SW 1271 (cell line): ENCODE data around the gene RDH14.

Experiments
- DNase-seq, 2 experiments: peaks; one replicate each; lab custom pipeline; 2025; lab: John Stamatoyannopoulos, UW

RDH14 gene

DNA sequence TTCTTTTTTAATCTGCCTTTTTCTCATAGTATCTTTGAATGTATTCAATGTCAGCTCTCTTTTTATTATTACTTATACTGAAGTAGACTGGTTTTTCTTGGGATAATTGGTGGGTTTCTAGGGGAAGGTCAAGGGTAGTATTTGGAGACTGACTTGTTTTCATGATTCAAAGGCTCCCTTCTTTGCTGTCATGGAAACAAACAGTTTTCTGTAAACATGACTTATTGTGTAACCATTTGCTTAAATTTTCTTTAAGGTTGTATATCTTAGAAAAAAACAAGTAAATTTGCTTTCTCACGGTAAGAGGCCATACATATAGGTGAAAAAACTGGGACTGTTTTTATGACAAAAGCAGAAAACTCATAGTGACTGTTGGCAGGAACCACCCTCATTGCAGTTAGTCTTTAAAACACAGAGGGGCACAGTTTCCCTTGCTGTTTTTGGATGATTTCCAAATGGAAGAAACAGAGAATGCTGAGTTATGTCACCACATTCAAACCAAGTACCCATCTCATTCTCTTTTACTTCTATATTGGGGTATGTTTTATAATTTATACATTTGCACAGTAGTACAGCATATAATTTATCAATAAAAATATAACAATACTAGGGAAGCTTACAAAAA is 5.8 kb upstream of the RDH14 start:
- no peak for DNase-seq

GRCh38 chr2:18560797-18561085 is 288 bp upstream of the RDH14 start:
- DNase-seq: no peak

DNA sequence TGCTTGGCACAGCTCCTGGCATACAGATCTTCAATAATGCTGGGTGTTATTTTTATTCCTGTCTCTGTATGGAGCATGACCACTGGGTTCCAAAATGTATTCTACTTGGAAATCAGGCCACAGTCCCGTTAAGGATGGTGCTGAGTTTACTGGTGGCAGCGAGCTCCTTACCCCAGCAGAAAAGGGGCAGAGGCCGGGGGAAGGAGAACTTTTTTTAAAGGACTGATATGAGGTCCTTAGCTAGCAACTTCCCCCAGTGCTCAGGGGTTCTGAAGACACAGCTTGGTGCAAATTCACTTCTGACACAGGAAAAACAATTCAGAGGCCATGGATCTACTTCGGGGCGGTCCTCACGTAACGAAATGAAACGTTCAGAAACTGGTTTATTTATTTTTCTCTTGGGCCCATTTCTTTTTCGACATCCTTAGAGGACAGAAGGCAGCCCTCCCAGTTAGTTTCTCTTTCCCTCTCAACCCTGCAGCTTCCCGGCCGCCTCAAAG is 872 bp downstream of the RDH14 start:
- DNase-seq: no peak

- DNase-seq: no peak
These were observed 2.0 kb downstream of the RDH14 start for GRCh38 chr2:18558458-18558857.

DNA sequence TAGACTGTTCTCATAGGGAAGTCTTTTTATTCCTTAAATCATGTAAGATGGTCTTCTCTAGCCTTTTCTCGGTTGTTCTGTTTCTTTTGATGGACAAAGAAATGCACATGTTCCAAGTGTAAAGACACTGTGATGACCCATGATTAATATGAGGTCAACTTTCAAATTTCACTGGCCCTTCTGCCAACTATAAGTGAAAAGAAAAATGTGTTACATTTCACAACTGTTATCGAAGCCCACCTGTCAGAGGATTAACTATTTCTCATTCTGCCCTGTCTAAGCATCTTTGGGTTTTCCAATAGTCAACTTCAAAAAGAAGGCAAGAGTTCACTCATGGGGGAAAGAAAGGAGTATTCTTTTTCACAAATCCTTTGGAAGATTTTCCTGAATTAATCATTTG is 3.3 kb downstream of the RDH14 start:
- DNase-seq: no peak

GRCh38 chr2:18552351-18553077 is 7.9 kb downstream of the RDH14 start:
- DNase-seq: no peak

DNA sequence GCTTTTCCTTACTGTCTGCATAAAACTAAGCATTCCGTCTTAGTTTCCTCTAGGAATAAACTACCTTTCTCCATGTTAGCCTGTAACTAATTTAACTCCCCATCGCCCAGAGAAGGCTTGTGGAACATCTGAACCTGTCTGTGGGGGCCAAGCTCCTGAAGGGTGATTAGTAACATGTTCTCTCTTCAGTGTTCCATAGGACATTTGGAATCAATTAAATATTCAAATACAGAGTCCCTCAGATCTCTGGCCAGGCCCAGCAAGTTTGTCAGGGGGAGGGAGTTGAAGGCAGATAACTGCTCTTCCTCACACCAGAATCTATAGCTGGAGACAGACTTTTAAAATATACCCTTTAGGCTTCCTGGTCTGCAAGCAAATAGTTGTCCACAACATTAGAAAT is 8.8 kb downstream of the RDH14 start:
- no peak for DNase-seq

DNA sequence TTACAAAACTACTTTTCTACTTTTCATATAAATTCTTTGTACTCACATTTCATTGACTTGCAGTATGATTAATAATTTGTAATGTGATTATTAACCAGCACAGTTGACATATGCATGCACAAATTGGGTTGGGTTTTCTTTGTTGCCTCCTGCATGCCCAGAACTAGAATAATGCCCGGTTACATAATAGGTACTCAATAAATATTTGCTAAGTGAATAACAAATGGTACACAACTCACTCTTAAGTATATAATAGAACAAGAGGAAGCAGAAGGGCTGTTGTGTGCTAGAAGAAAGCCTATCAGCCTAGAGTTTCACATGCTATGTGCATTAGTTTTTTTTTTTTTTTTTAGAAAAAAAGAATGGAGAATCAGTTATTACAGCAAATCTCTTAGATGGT is 9.3 kb downstream of the RDH14 start:
- DNase-seq: no peak

DNA sequence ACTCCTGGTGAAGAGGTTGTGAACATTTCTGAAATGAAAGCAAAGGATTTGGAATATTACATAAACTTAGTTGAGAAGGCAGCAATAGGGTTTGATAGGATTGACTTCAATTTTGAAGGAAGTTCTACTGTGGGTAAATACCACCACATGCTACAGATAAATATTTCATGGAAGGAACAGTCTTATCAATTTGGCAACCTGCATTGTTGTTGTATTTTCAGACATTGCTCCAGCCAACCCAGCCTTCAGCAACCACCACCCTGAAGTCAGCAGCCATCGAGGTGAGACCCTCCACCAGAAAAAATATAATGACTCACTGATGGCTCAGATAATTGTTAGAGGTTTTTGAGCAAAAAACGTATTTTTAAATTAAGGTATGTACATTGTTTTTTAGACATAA is 10.0 kb downstream of the RDH14 start:
- no peak for DNase-seq

- no peak for DNase-seq
These were observed 11.4 kb downstream of the RDH14 start for GRCh38 chr2:18549083-18549482.

DNA sequence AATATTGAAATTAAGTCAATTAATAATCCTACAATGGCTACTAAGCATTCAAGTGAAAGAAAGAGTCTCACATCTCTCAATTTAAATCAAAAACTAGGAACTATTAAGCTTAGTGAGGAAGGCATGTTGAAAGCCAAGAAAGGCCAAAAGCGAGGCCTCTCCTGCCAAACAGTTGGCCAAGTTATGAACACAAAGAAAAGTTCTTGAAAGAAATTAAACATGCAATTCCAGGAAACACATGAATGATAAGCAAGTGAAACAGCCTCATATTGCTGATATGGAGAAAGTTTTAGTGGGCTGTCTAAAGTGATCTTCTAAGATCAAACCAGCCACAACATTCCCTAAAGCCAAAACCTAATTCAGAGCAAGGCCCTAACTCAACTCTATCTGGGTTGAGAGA is 11.8 kb downstream of the RDH14 start:
- DNase-seq: no peak

- DNase-seq: no peak
These were observed 13.9 kb downstream of the RDH14 start for GRCh38 chr2:18546567-18546966.

DNA sequence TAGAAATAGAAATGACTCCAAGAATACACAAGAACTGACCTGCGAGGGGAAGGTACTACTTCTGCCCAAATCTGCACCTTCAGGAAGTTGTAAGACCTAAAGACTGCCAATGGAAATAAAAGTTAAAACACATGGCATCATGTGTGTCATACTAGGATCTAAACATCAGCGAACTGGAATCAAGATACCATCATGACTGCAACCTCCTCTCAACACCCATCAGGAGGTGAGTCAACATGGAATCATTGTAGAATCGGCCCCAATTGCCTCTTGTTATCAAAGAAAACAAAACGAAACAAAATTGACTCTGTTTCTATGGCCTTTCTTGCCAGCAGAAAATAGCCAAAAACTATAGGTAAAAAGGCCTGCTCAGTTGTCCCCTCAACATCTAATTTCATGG is 15.1 kb downstream of the RDH14 start:
- DNase-seq: no peak

GRCh38 chr2:18544171-18544570 is 16.3 kb downstream of the RDH14 start:
- no peak for DNase-seq

DNA sequence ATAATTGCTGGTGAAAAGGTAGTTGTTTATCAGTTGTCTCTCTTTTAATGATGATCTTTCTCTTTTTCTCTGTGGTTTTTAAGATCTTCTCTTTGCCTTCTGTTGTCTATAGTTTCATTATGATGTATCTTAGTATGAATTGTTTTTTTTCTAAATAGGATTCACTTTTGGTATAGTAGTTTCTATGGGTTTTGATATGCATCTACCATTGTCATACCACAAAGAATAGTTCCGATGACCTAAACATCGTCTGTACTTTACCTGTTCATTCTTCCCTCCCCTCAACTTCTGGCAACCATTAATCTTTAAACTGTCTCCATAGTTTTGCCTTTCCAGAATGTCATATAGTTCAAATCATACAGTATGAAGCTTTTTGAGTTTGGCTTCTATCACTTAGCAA is 19.6 kb downstream of the RDH14 start:
- no peak for DNase-seq

DNA sequence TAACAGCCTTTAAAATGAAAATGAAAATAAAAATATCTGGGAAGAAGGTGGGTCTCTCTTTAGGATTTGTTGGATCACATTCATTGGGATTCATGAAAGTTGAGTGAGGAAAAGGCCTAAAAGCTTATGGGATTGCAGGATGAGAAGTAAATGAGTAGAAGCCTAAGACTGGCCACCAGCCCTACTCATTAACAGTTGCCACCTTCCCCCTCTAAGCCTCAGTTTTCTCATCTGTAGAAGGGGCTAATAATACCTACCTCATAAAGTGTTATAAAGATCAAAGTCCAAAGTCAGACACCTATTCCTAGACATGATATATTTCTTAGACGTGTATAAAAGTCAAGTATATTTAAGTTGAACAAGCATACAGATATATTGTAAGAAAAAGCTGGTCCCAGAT is 23.8 kb downstream of the RDH14 start:
- no peak for DNase-seq

DNA sequence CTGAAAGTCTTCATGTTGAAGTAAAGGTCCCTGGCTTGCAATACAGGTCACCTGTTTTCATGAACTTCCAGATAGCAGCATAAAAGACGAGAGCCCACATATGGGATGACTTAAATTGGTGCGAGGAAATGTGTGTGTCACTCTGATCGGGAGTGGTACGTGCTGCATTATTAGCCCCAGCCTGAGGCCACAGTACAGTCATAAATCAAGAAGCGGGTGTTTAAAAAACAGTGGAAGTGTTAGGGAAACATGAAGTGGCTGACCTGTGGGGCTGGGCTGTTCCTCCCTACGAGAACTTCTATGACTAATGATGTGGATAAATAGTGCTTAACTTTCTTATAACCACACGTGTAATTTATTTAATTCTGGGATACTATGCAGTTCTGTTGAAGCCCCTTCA is 24.4 kb downstream of the RDH14 start:
- no peak for DNase-seq

- no peak for DNase-seq
These were observed 29.3 kb downstream of the RDH14 start for GRCh38 chr2:18531194-18531593.

GRCh38 chr2:18527822-18528221 is 32.6 kb downstream of the RDH14 start:
- DNase-seq: no peak

GRCh38 chr2:18527326-18527725 is 33.1 kb downstream of the RDH14 start:
- no peak for DNase-seq

- DNase-seq: no peak
These were observed 34.0 kb downstream of the RDH14 start for GRCh38 chr2:18526429-18526828.

GRCh38 chr2:18525852-18526251 is 34.6 kb downstream of the RDH14 start:
- DNase-seq: no peak

DNA sequence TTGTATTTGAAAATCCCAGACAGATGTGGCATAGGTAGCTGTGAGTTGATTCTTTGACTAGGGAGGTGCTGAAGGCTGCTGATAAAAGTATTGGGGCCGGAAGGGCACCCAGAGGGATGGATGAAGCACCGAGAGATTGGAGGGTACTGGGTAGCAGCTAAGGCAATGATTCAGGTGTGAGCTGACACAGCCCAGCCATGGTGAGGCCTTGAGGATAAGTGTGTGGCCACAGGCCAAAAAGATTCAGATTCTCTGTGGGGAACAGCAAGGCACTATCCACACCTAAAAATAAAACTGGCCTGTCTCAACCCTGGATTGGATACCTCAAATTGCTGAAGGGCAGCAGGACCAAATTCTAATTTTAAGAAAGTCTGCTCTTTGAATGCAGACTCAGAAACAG is 35.2 kb downstream of the RDH14 start:
- DNase-seq: no peak

DNA sequence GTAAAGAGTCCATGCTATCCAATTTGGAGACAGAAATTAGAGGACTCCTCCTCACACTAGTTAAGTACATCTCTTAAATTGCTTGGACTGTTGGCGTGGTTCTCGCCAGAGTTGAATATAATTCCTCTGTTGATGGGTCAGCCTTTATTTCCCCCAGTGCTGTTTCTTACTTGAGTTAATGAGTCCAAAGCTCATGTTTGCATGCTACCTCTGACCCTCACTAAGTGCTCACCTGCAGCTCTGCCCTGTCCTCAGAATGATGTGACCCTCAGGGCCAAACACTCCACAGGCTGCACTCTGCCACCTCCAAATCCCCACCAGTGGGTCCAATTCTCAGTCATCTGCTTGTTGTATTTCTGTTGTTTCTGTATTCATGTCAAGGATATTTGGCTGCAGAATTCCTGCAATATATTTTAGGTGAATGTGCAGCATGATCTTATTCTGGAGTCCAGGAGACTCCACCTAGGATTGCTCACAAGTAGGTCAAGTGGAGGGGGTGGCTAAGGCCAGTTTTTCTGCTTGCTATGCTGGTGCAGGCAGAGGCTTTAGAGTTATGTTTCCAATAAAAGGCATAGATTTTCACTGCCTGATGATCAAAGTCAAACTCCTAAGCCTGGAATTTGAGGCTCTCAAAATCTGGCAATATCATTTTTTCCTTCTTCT is 37.8 kb downstream of the RDH14 start:
- peak in 1 of 2 experiments; percentile 6 for DNase-seq
